DOHH2 (cell line): Measurements from ENCODE around the gene CBX4.

Experiments
- H3F3A ChIP-seq: fragments of 200-600 bp; sonication (generic), shearing (Covaris generic); 2 replicates; pipeline ENCODE4 v1.6.0; 2016; ENCODE audit warnings: antibody characterized with exemption, mild to moderate bottlenecking; ENCODE audit not compliant: control insufficient read depth, insufficient read depth
- H3K27ac ChIP-seq: fragments of 200-600 bp; sonication (generic); 2 replicates; pipeline ENCODE4 v1.5.1; 2014; ENCODE audit warnings: low read depth, mild to moderate bottlenecking, low read length, moderate library complexity
- H3K27me3 ChIP-seq: fragments of 200-600 bp; sonication (generic); 2 replicates; pipeline ENCODE4 v1.6.1; 2014; ENCODE audit warnings: mild to moderate bottlenecking, low read length, mixed read lengths; ENCODE audit not compliant: control insufficient read depth
- H3K36me3 ChIP-seq: fragments of 200-600 bp; sonication (generic); 2 replicates; pipeline ENCODE4 v1.6.1; 2014; ENCODE audit warnings: mild to moderate bottlenecking, low read length, moderate library complexity, mixed read lengths; ENCODE audit not compliant: control insufficient read depth
- H3K4me1 ChIP-seq: fragments of 200-600 bp; sonication (generic); 2 replicates; pipeline ENCODE4 v1.6.1; 2014; ENCODE audit warnings: mild to moderate bottlenecking, low read length, mixed read lengths; ENCODE audit not compliant: control insufficient read depth
- H3K4me2 ChIP-seq: fragments of 200-600 bp; sonication (generic); 2 replicates; pipeline ENCODE4 v1.6.0; 2014; ENCODE audit warnings: mild to moderate bottlenecking, low read length, moderate library complexity
- H3K4me3 ChIP-seq: fragments of 200-600 bp; sonication (generic); 2 replicates; pipeline ENCODE4 v1.5.1; 2014; ENCODE audit warnings: mild to moderate bottlenecking, low read length, mixed read lengths
- H3K79me2 ChIP-seq: fragments of 200-600 bp; sonication (generic); 2 replicates; pipeline ENCODE4 v1.6.1; 2014; ENCODE audit warnings: mild to moderate bottlenecking, low read length, mixed read lengths; ENCODE audit not compliant: control insufficient read depth
- H3K9me2 ChIP-seq: fragments of 200-600 bp; sonication (generic); replicated peaks from 2 replicates; pipeline ENCODE4 v1.6.1; 2014; ENCODE audit warnings: mild to moderate bottlenecking, low read length, mixed read lengths; ENCODE audit not compliant: control insufficient read depth
- H3K9me3 ChIP-seq: fragments of 200-600 bp; sonication (generic); 2 replicates; pipeline ENCODE4 v1.6.1; 2014; ENCODE audit warnings: antibody characterized with exemption, low read length, mixed read lengths; ENCODE audit not compliant: control insufficient read depth, insufficient read depth
- H4K20me1 ChIP-seq: fragments of 200-600 bp; sonication (generic); 2 replicates; pipeline ENCODE4 v1.6.0; 2014; ENCODE audit warnings: low read depth, mild to moderate bottlenecking, antibody characterized with exemption, low read length, moderate library complexity; ENCODE audit not compliant: control insufficient read depth, insufficient read depth
- CTCF ChIP-seq: fragments of 200-600 bp; sonication (generic); IDR thresholded peaks from one replicate; pipeline ENCODE4 v1.5.1; 2014; ENCODE audit warnings: antibody characterized with exemption, mild to moderate bottlenecking, low read depth, low read length; ENCODE audit not compliant: poor library complexity, severe bottlenecking
- EZH2phosphoT487 ChIP-seq: fragments of 200-600 bp; sonication (generic); IDR thresholded peaks from 2 replicates; pipeline ENCODE4 v1.6.1; 2017; ENCODE audit warnings: borderline replicate concordance, mild to moderate bottlenecking, antibody characterized with exemption, low read length, moderate library complexity, mixed read lengths

Gene CBX4

GRCh38 chr17:79803421-79803996 is 35.7 kb downstream of the CBX4 start:
- Histone ChIP-seq H3K27me3 (peaks cover 51% of the 10 kb centered on the region), H3F3A (peaks cover 18% of the 10 kb centered on the region), H3K9me2 (no peaks in the 10 kb centered on the region), H4K20me1 (no peaks in the 10 kb centered on the region), H3K79me2 (no peaks in the 10 kb centered on the region), H3K9me3 (no peaks in the 10 kb centered on the region), H3K4me3 (peak overlapping the region; percentile 67), H3K4me1 (peaks cover 65% of the 10 kb centered on the region), H3K36me3 (no peaks in the 10 kb centered on the region), H3K27ac (no peak overlapping the region), H3K4me2 (peak overlapping the region; percentile 67)
- TF ChIP-seq CTCF, result no peak
- no peak for TF ChIP-seq EZH2phosphoT487

- Histone ChIP-seq H3K27me3 (peaks cover 51% of the 10 kb centered on the region), H3F3A (peaks cover 18% of the 10 kb centered on the region), H4K20me1 (no peaks in the 10 kb centered on the region), H3K4me3 (no peak overlapping the region), H3K79me2 (no peaks in the 10 kb centered on the region), H3K4me2 (peak overlapping the region; percentile 67), H3K9me3 (no peaks in the 10 kb centered on the region), H3K4me1 (peaks cover 72% of the 10 kb centered on the region), H3K36me3 (no peaks in the 10 kb centered on the region), H3K27ac (no peak overlapping the region), H3K9me2 (no peaks in the 10 kb centered on the region)
- TF ChIP-seq EZH2phosphoT487, result no peak
- TF ChIP-seq CTCF, result no peak
Observed at GRCh38 chr17:79802736-79803420, 36.4 kb downstream of the CBX4 start.

- Histone ChIP-seq H3K4me1 (peaks cover 74% of the 10 kb centered on the region), H3K79me2 (no peaks in the 10 kb centered on the region), H3K27ac (no peak overlapping the region), H3K9me2 (no peaks in the 10 kb centered on the region), H4K20me1 (no peaks in the 10 kb centered on the region), H3K27me3 (peaks cover 44% of the 10 kb centered on the region), H3F3A (peaks cover 18% of the 10 kb centered on the region), H3K4me3 (no peak overlapping the region), H3K4me2 (no peak overlapping the region), H3K9me3 (no peaks in the 10 kb centered on the region), H3K36me3 (no peaks in the 10 kb centered on the region)
- TF ChIP-seq CTCF (no peak), EZH2phosphoT487 (no peak)
Observed at GRCh38 chr17:79802039-79802735, 37.1 kb downstream of the CBX4 start.
